Measurements from ENCODE around the gene ROR2.

ROR2 gene

DNA sequence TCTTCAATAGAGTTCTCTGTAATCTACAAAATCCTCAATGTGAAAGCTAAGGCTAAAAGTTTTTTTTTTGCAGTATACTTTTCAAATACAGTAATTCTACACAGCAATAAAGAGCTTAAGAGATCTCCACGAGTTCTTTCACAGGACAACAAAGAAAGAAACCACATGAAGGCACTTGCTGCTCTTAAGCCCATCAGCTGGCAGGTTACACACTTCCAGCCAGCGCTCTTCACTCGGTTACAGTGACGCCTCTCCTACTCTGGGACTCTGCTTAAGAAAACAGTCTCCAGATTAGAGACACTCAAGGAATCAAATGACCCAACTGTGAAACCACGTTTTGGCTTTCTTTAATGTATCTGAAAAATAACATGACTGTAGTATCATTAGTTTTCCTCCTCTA lies 85.0 kb downstream of the ROR2 start:
- no peak for DNase-seq

DNA sequence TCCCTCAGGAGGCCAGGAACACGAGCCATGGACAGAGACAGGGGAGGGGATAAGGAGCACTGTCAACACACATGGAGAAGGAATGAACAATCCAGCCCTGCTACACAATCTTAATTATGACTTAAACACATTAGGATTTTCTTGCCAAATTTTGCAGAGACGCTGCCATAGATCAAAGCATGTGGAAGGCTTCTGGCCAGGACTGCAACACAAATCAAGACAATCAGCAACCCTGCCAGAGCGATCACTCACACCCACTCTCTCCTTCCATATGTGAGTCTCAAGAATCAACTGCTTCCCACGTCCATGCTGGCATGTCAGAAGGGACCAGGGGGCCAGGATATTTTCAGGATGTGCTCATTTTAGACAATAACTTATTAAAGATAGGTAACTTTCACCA lies 85.6 kb downstream of the ROR2 start:
- DNase-seq = no peak

DNA sequence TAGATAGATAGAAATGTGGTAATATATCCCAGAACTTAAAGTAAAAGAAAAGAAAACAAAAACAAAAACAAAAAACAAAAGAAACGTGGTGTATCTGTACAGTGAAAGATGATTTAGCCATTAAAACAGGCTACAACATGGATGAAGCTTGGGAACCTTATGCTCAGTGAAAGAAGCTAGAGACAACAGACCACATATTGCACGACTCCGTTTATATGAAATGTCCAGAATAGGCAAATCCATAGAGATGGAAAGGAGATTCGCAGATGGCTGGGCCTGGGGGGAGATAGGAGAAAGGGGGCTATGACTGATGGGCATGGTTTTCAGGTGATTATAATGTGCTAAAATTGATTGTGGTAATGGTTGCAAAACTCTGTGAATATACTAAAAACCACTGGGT lies 86.6 kb downstream of the ROR2 start:
- DNase-seq = no peak

DNA sequence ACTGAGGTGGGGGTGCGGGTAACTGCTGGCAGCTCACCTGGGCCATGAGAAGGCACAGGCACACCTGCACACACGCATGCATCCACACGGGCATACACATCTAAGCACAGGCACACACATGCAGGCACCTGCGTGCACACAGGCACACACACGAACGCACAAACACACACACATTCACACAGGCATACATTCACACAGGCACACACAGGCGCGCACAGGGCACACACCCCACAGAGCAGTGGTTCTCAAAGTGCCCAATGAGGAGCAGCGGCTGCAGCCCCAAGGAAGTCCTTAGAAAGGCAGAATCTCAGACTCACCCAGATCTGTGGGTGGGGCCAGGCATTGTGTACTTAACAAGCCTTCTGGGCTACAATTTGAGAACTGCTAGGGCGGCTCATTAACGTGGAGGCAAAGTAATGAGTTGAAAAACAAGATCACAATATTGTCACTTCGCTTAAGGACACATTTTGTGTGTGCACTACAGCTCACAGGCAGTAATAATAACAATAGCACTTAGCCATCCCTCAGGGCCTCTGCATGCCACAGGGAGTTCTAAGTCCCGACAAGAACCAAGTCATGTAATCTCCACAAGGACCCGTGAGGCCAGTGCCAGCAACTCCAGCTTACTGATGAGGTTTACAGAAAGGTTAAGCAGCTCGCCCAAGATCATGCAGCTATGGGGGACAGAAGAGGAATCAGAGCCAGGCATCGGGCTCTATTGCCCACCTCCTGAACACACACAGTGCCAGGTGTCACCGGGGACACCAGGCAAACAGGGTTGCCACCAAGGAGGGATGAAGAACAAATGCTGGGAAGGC lies 91.6 kb downstream of the ROR2 start:
- peak; percentile 58 for DNase-seq

DNA sequence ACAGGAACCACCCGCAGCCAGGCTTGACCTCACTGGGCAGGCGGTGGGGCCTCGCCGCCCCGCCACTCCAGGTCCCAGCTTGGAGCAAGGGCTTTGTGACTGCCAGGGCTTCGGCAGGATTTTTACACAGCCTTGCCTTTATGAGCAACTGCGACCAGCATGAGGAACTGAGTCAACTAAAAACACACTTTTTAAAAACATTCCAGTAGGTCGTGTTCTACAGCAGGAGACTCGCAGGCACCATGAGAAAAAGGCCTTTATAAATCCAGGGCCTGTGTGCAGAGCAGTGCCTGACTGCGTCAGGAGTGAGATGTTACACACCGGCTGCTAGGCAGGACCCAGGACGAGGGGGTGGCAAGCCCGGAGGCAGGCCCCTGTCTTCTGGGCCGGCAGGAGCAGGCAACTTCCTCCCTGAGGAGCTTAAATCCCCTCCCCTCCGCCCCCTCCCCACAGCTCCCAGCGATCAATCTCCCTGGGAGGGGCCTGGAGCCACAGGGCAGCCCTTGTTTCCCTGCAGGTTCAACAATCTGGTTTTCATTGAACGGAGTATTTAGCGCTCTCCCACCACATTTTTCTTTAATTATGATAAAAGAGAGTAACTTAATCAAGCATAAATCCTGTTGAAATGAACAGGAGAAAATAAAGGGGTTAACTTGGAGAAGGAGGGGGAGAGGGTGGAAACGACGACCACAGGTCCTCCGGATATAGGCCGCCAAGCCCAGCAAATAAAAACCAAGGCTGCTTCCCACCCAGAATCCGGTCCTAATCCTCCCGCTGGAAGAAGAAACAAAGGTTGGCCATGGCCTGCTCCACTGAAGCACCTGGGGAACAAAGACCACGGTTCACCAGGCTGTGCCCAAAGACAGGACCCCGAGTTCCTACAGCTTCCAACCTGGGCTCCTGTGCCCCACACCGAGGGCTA lies 92.5 kb downstream of the ROR2 start:
- DNase-seq = peak; percentile 69

DNA sequence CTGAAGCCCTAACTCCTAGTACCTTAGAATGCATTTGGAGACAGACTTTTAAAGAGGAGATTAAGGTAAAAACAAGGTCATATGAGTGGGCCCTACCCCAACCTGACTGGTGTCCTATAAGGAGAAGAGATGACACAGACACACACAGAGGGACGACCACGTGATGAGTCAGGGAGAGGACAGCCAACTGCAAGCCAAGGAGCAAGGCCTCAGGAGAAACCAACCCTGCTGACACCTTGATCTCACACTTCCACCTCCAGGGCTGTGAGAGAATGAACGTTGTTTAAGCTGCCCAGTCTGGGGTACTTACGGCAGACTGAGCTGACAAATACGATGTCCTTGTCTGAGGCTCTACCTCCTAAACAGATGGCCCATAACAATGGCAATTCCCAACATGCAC lies 93.6 kb downstream of the ROR2 start:
- DNase-seq = peak; percentile 18

DNA sequence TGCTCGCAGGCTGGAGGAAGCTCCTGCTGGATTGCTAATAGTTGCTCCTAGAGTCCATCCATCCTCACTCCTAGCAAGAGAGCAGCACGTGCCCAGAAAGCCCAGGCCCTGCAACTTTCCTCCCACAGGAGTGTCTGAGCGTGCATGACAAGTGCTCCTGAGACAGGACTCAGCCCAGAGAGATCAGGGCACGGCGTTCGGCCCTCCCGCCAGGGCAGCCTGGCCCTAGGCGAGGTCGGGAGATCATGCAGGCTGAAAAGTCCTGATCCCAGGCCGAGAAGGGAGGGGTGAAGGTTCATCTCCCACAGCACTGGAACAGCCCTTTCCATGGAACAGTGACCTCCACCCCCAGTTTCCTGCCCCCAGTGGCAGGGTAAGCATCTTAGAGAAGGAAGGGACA lies 94.8 kb downstream of the ROR2 start:
- peak; percentile 6 for DNase-seq

DNA sequence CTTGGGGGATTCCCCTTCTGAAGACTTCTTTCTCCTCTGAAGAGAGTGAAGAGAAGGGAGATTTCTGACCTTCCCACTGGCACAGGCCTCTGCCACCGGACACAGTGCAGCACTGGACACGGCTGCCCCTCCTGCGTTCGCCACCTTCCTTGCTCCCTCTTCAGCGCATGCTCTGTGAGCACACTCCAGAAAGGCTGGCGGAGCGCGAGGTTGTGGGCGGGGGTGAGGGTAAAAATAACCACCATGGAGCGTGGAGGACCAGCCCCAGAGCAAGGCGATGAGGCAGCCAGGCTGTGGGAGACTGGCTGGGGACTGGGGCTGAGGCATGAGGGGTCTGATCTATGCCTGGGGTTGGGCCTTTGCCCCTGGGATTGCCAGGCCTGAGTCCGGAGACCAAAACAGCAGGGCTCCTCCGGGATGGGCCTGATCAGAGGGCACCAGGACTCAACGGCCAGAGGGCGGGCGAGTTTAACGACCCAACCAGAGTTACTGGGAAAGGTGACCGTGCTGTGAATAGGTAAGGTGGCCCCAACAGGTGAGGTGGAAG lies 97.2 kb downstream of the ROR2 start:
- peak; percentile 21 for DNase-seq

GRCh38 chr9:91849694-91850093 lies 100.3 kb downstream of the ROR2 start:
- DNase-seq = no peak

- no peak for DNase-seq
Measured at GRCh38 chr9:91848146-91848545, 101.9 kb downstream of the ROR2 start.

DNA sequence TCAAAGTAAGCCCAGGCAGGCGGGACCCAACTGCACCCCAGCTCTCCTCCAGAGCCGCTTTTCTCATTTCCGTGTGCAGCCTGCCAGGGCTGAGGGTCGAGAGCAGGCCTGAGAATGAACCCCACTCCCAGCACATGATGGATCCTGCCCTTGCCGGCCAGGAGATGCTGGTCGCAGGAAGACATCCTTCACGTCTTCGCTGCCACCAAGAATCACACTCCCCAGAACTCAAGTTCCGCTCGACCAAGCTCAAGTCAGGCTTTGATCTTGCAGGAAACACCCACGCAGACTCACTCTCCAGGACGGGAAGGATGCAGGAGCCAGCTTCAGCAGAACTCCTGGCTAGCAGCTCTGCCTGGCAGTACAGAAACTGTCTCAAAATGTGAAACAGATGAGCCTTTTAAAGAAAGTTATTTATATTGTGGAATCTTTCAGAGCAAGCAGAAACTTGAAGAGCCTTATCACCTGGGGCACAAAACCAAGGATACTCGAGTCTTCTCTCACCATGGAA lies 102.4 kb downstream of the ROR2 start:
- DNase-seq = no peak

- no peak for DNase-seq
Measured at GRCh38 chr9:91845879-91846278, 104.1 kb downstream of the ROR2 start.

GRCh38 chr9:91844701-91845291 lies 105.2 kb downstream of the ROR2 start:
- DNase-seq = no peak

- DNase-seq = peak; percentile 73
Measured at GRCh38 chr9:91844190-91844589, 105.8 kb downstream of the ROR2 start.

DNA sequence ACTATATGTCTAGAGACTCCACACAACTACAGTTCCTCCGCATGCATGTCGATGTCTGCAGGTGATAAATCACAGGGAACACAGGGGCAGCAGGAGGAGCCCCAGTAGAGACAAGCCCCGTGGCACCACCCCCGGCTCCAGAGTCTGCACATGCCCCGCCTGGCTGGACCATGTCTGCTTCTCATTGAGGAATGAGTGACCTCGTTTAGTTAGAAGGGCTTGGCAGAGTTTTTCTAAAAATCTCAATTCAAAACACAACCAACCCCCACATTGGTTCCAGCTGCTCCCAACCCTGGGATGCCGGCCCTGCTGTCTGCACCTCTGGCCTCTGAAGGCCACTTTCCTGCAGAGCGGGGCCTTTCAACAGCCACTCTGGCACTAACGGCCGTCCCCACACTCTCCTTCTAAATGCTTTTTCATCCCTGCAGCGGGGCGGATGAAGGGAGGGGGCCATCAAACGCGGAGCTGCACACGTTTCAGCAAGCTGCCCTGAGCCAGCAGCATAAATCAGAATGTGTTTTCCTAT lies 106.3 kb downstream of the ROR2 start:
- peak; percentile 82 for DNase-seq

DNA sequence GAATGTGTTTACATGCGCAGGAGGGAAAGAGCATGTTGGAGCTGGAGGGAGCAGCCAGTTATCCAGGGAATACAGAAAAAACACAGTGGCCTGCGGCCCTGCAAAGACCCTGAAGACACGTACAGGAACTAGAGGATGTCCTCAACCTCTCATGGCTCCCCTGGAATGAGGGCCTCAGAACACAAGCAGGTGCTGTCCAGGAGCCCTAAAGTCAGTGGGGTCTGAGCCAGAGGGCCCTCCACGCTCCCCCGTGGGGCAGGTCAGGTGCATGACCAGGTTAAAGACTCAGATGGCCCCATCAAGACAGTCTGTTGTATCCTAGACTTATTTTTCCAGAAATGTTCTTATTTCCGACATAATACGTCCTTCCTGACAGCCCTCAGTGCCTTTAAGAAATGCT lies 106.9 kb downstream of the ROR2 start:
- DNase-seq = no peak

GRCh38 chr9:91842358-91843049 lies 107.5 kb downstream of the ROR2 start:
- DNase-seq = no peak

GRCh38 chr9:91841591-91841990 lies 108.4 kb downstream of the ROR2 start:
- DNase-seq = no peak

DNA sequence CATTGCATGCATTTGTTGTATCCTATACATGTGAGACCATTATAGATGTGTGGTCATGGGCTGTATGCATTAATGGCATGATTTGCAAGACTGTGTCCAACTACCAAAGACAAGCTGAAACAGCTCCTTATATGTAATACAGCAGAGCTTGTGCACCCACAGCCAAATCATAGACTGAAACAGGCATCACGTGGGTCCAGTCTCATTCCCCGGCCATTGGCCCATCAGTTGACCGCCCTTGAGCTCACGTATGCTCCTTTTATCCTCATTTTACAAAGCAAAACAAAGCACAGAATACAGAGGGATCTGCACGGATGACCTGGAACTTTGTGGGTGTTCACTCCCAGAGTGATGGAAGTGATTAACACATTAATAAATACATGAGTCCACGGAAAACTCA lies 109.1 kb downstream of the ROR2 start:
- no peak for DNase-seq

DNA sequence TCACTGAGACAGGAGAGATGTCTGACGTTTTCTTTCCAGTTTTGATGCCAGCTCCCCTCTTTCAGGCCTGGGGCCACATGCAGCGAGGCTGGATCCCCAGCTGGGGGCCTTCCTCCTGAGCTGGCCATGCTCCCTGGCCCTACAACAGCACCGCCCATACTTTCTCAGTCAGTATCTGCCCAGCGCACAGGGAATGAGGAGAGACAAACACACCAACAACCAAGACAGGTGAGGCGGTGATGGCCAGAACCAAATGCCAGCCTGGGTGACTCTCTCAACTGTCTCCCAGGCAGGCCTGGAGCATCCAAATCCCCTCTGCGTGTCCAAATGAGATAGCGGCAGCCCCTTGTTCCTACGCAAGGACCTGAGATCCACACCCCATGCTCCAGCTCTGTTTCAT lies 109.6 kb downstream of the ROR2 start:
- no peak for DNase-seq

GRCh38 chr9:91839926-91840465 lies 110.0 kb downstream of the ROR2 start:
- no peak for DNase-seq

All from retina (tissue), 1 donor.